ENCODE data around the gene TRIM28. TPM values are rescaled to one million over a fixed set of nuclear protein-coding genes. Genes with fewer than 3 reads are reported as not detected.

Gene TRIM28
- total and polyA plus RNA-seq, 9 of the 15 experiments (the other 6 are each of a cell fraction or from before 2014, with no cell fraction given) = 12.1 to 797 (median 490) TPM

GRCh38 chr19:58498316-58499020 lies 45.4 kb upstream of the TRIM28 start (continued):
- TF ChIP-seq ZNF318 (IDR thresholded peaks at IDR 0.05; ENCODE audit: borderline replicate concordance in 1 of 2, low read depth in 1 of 2) (no peak), HDAC2 (IDR thresholded peaks at IDR 0.05) (0 out of 2 replicates have a peak, but pooled peaks have one; percentile 29), TFAM (CRISPR knock-in tag; conservative IDR thresholded peaks at IDR 0.05) (no peak), ZKSCAN3 (CRISPR knock-in tag; IDR thresholded peaks at IDR 0.05) (no peak), BCL6 (CRISPR knock-in tag; IDR thresholded peaks at IDR 0.05) (no peak), CHD1 (IDR thresholded peaks at IDR 0.05; ENCODE audit: low read length) (no peak), ZFPM2 (CRISPR knock-in tag; IDR thresholded peaks at IDR 0.05) (no peak), SNIP1 (IDR thresholded peaks at IDR 0.05; ENCODE audit: low read depth) (no peak), PRMT5 (CRISPR knock-in tag; IDR thresholded peaks at IDR 0.05) (no peak), ZNF280A (IDR thresholded peaks at IDR 0.05; ENCODE audit: low read depth, partially characterized antibody) (no peak), SIN3A (IDR thresholded peaks at IDR 0.05; ENCODE audit: borderline replicate concordance in 2 of 2, control insufficient read depth in 1 of 2, low read depth in 2 of 2, low read length in 2 of 2) (no peak), NFIC (IDR thresholded peaks at IDR 0.05) (0 out of 2 replicates have a peak, but pooled peaks have one; percentile 13)

Measured in K562 (cell line).